22Rv1 (cell line): ENCODE data around the gene WFIKKN1.

Experiments used
- ZFX ChIP-seq: fragments of 450-650 bp; IDR thresholded peaks from 2 replicates; pipeline ENCODE4 v1.6.1; 2017; ENCODE audit warnings: antibody characterized with exemption, borderline replicate concordance
- TF ChIP-seq, protein P1 (sequence below): fragments of 450-650 bp; IDR thresholded peaks from 2 replicates; pipeline ENCODE4 v1.5.1; 2017; ENCODE audit warnings: mild to moderate bottlenecking

DNA sequence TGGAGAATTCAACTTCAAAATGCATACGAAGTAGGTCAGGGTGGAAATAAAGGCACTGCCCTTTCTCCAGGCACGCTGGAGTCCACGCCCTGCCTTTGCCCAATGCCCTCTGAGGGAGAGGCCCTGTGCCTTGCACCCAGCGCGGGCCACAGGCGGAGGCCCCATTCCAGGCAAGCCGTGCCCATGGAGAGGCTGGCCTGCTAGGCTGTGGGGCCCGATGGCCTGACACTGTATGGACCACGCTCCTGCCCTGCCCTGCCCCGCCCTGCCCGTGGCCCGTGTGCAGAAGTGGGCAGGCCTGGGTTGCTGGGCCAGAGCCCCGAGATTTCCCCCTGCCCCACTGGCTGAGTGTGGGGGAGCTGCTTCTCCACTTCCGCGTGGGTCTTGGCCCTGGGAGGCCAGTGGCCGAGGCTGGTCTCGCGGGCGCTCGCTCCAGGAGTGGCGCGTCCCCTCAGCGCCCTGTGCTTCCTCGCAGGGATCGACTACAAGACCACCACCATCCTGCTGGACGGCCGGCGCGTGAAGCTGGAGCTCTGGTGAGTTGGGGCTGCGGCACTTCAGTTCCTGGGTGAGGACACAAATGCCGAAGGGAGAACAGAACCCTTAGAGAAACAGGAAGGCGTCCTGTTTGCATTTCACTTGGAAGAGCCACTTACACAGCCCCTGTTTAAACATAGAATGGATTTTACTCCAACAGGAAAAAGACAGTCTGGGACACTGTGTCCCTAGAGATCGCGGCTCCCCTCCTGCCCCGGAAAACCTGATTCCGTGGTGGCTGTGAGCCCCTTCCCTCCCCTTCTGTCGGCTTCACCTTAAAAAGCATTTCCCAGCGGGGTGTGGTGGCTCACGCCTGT lies 13.8 kb upstream of the WFIKKN1 start:
- TF ChIP-seq, protein P1, sequence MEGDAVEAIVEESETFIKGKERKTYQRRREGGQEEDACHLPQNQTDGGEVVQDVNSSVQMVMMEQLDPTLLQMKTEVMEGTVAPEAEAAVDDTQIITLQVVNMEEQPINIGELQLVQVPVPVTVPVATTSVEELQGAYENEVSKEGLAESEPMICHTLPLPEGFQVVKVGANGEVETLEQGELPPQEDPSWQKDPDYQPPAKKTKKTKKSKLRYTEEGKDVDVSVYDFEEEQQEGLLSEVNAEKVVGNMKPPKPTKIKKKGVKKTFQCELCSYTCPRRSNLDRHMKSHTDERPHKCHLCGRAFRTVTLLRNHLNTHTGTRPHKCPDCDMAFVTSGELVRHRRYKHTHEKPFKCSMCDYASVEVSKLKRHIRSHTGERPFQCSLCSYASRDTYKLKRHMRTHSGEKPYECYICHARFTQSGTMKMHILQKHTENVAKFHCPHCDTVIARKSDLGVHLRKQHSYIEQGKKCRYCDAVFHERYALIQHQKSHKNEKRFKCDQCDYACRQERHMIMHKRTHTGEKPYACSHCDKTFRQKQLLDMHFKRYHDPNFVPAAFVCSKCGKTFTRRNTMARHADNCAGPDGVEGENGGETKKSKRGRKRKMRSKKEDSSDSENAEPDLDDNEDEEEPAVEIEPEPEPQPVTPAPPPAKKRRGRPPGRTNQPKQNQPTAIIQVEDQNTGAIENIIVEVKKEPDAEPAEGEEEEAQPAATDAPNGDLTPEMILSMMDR = no peak
- no peak for TF ChIP-seq ZFX
